NT2/D1 (cell line): ENCODE results near the gene TAX1BP3.
A peak's percentile ranks its signal among the peaks of the same experiment; 100 is the strongest.
"Not testable (repeated sequence)": the region's sequence is repeated elsewhere in the genome, so short reads cannot be mapped to it uniquely, and the experiment has no call there.

ENCODE experiments used
- DNase-seq: peaks from one replicate; pipeline ENCODE4 v3.0.0-alpha.2; 2011; ENCODE audit warnings: low read depth, low spot score
- H3K27me3 ChIP-seq: 2 replicates; pipeline ENCODE4 v1.6.0; 2011; ENCODE audit warnings: mild to moderate bottlenecking; ENCODE audit not compliant: insufficient read length, insufficient read depth
- H3K36me3 ChIP-seq: 2 replicates; pipeline ENCODE4 v1.6.1; 2011; ENCODE audit warnings: mild to moderate bottlenecking, low read length, mixed read lengths; ENCODE audit not compliant: insufficient read depth, insufficient read length
- H3K4me1 ChIP-seq: 2 replicates; pipeline ENCODE4 v1.5.1; 2011; ENCODE audit not compliant: insufficient read depth, insufficient read length
- H3K4me3 ChIP-seq: 2 replicates; pipeline ENCODE4 v1.5.1; 2011; ENCODE audit warnings: low read depth; ENCODE audit not compliant: insufficient read length
- H3K9ac ChIP-seq: 2 replicates; pipeline ENCODE4 v1.6.0; 2011; ENCODE audit warnings: low read depth; ENCODE audit not compliant: insufficient read length
- H3K9me3 ChIP-seq: 2 replicates; pipeline ENCODE4 v1.5.1; 2011; ENCODE audit warnings: mild to moderate bottlenecking, low read length; ENCODE audit not compliant: insufficient read depth
- SUZ12 ChIP-seq: IDR thresholded peaks from 2 replicates; pipeline ENCODE4 v1.6.1; 2011; ENCODE audit not compliant: insufficient read length, insufficient read depth; ENCODE audit errors: extremely low read depth
- YY1 ChIP-seq: IDR thresholded peaks from 2 replicates; pipeline ENCODE4 v1.6.1; 2011; ENCODE audit not compliant: insufficient read length, insufficient read depth
- ZNF274 ChIP-seq: IDR thresholded peaks from 2 replicates; pipeline ENCODE4 v1.6.1; 2011; ENCODE audit warnings: mild to moderate bottlenecking, low read depth, low read length

Gene TAX1BP3, protein sequence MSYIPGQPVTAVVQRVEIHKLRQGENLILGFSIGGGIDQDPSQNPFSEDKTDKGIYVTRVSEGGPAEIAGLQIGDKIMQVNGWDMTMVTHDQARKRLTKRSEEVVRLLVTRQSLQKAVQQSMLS

DNA sequence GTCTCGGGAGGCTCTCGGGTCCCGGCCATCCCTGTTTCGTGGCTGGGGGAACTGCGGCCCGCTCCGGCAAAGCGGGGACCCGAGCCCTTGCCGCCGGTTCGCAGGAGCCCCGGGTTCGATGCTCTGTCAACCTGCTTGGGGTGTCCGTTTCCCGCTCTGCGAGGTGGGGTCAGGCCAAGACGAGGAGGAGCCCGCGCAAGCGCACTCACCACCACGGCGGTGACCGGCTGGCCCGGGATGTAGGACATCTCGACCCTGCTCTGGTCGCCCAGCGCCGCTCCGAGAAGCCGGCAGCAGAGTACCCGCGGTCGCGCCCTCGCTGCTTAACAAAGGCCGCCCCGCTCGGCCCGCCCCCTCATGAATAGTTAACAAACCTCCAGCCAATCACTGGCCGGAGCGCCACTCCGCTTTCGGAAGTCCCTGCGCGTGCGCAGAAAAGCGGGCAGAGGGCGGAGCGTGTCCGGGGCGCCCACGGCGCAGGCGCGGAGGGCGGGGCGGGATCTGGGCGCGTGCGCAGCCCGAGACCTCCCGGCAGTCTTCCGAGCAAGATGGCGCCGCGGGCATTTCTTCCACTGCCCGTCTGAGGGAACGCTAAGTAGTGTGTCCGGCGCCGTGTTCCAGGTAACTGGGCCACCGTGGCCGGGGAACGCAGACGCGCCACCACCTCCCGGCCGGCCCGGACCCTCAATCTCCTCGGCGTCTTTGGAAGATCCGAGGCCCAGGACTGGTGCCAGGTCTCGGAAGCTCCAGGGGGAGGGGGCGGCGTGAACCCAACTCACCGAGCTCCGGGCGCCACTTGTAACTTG, at the start of gene TAX1BP3, which contains the start of gene EMC6:
Gene TAX1BP3, minus strand, starts transcription at position 300 of the 806 bp plus-strand sequence. Its CDS starts 52 bp downstream, at position 248.
Gene EMC6, plus strand, starts transcription at position 534 of the 806 bp plus-strand sequence. CDS start 335 bp downstream, outside the sequence.
- DNase-seq: peak; percentile 91
- Histone ChIP-seq H3K36me3 (peaks cover 53% of the 10 kb centered on the region), H3K9me3 (no peaks in the 10 kb centered on the region), H3K4me3 (peak within 1 kb of the TSS; percentile 92), H3K4me1 (peaks cover 9% of the 10 kb centered on the region), H3K27me3 (no peaks in the 10 kb centered on the region), H3K9ac (peak within 1 kb of the TSS; percentile 98)
- no peak for TF ChIP-seq SUZ12
- peak; percentile 78 for TF ChIP-seq YY1
- no peak for TF ChIP-seq ZNF274

DNA sequence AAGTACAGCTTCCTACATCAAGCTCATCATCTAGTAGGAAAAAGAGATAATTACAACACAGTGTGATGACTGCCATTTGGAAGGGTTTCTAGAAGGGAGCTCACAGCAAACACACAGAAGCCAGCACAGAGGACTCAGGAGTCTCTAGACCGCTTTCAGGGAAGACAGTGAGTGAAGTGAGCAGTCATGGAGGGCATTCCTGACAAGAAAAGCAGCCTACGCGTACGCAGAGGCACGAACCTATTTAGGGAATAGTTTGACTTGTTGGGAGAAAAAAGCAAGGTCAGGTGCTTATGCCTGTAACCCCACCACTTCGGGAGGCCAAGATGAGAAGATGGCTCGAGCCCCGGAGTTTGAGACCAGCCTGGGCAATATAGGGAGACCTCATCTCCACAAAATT, 46.9 kb upstream of the TAX1BP3 start:
- H3K4me3 ChIP-seq: no peak overlapping the region
- H3K27me3 ChIP-seq: no peaks in the 10 kb centered on the region
- H3K9ac ChIP-seq: no peak overlapping the region
- DNase-seq: no peak
- no peaks in the 10 kb centered on the region for H3K4me1 ChIP-seq
- peaks cover 60% of the 10 kb centered on the region for H3K36me3 ChIP-seq
- TF ChIP-seq SUZ12 (no peak), YY1 (no peak), ZNF274 (no peak)
- no peaks in the 10 kb centered on the region for H3K9me3 ChIP-seq

DNA sequence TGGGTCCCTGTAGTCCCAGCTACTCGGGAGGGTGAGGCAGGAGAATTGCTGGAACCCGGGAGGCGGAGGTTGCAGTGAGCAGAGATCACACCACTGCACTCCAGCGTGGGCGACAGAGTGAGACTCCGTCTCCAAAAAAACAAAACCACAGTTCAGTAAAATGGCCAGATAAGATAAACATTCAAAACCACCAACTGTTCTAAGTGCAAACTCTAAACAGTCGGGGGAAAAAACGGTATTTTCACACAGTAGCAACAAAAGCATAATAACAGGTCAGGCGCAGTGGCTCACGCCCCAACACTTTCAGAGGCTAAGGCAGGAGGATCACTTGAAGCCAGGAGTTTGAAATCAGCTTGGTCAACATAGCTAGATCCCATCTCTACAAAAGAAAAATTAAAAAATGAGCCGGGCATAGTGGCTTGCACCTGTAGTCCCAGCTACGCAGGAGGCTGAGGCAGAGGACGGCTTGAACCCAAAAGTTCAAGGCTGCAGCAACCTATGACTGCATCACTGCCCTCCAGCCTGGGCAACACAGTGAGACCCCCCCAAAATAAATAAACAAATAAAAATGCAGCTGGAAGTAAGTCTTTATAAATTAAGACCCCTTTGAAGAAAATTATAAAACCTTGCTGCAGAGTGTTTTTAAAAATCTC, 44.6 kb upstream of the TAX1BP3 start:
- H3K36me3 ChIP-seq: peaks cover 48% of the 10 kb centered on the region
- TF ChIP-seq SUZ12 (no peak), YY1 (no peak), ZNF274 (no peak)
- H3K4me1 ChIP-seq: no peaks in the 10 kb centered on the region
- H3K4me3 ChIP-seq: no peak overlapping the region
- no peaks in the 10 kb centered on the region for H3K27me3 ChIP-seq
- no peak for DNase-seq
- H3K9ac ChIP-seq: no peak overlapping the region
- H3K9me3 ChIP-seq: no peaks in the 10 kb centered on the region

DNA sequence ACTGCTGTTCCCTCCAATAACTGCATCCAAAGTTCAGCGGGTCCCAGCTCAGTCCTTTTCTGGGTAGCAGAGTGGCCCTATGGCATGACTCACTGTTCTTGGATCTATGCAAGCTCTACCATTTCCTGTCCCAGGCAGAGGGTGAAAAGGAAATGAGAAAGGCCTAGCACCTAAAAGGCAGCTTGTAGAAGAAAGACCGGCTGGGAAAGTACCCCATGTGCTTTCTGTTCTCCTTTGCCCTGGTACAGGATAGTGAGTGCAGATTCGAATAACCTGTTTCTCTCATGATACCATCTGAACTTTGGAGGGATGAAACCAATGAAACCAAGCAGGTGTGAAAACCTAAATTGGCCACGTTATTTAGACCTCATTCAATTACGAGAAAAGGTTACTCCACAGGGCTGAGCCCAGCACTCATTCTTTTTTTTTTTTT, 42.6 kb upstream of the TAX1BP3 start:
- no peak for DNase-seq
- Histone ChIP-seq H3K4me3 (no peak overlapping the region), H3K9me3 (no peaks in the 10 kb centered on the region), H3K27me3 (no peaks in the 10 kb centered on the region), H3K9ac (no peak overlapping the region), H3K4me1 (no peaks in the 10 kb centered on the region), H3K36me3 (peaks cover 29% of the 10 kb centered on the region)
- TF ChIP-seq SUZ12: no peak
- TF ChIP-seq ZNF274: no peak

DNA sequence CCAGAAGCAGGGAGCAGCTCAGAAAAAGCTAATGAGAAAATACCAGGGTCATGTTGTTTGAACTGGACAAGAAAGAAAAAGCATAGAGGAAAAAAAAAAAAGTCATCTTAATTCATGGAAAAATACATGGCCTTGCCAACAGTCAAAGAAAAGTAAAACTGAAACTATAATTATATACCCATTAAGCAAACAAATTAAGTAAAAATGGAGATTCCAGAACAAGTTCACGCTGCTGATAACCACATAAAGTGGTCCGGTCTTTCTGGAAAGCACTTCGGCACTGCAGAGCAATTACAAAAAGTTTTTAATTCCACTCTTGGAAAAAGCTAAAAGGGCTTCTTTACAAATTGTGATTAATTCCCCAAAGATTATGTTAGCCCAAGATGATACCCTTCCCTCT, 40.0 kb upstream of the TAX1BP3 start:
- Histone ChIP-seq H3K36me3 (peaks cover 13% of the 10 kb centered on the region), H3K4me1 (no peaks in the 10 kb centered on the region), H3K9ac (no peak overlapping the region), H3K9me3 (no peaks in the 10 kb centered on the region), H3K4me3 (no peak overlapping the region), H3K27me3 (no peaks in the 10 kb centered on the region)
- no peak for DNase-seq
- TF ChIP-seq YY1 (no peak), ZNF274 (no peak), SUZ12 (no peak)

DNA sequence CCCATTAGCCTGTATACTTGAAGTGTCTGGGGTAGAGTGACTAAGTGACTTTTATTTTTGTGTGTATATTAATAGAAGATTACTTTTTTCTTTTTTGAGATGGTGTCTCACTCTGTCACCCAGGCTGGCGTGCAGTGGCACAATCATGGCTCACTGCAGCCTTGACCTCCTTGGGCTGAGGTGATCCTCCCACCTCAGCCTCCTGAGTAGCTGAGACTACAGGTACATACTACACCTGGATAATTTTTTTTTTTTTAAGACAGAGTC, 37.3 kb upstream of the TAX1BP3 start:
- H3K9me3 ChIP-seq, DNase-seq, H3K4me1 ChIP-seq, H3K9ac ChIP-seq, H3K36me3 ChIP-seq, H3K27me3 ChIP-seq, H3K4me3 ChIP-seq: not testable (repeated sequence)

DNA sequence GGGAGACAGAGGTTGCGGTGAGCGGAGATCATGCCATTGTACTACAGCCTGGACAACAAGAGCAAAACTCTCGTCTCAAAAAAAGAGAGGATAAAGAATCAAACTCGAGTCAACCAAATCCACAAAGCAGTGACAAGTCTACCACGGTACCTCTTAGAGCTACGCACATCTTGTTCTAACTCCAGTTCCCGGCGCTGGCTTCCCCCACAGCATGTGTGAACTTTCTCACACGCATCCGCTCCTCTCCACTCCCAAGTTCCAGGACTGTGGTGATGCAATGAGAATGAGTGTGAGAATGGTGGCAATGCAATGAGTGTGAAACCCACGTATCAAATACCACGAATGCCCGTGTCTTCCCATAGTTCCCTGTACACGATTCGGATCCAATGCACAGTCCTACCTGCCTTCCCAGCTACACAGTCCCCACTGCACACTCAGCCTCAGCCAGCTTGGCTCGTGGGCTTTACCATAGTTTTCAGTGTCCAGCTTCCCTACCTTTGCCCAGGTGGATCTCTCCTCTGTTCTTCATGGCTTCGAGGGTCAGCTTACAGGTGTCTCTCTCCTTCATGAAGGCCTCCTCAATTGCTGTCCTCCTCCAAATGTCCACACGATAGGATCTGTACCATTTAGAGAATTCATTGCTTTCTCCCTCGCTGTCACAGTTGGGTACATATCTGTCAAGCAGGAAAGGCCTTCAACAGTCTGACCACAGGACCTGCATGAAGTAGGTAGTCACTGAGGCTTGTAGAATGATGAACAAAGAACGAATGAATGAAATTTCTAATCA, 36.7 kb upstream of the TAX1BP3 start:
- Histone ChIP-seq H3K9ac (no peak overlapping the region), H3K9me3 (peaks cover 7% of the 10 kb centered on the region; the same call in 1 of the 2 replicates), H3K36me3 (no peaks in the 10 kb centered on the region), H3K4me1 (no peaks in the 10 kb centered on the region), H3K4me3 (no peak overlapping the region), H3K27me3 (no peaks in the 10 kb centered on the region)
- TF ChIP-seq SUZ12 (no peak), YY1 (no peak)
- no peak for DNase-seq

DNA sequence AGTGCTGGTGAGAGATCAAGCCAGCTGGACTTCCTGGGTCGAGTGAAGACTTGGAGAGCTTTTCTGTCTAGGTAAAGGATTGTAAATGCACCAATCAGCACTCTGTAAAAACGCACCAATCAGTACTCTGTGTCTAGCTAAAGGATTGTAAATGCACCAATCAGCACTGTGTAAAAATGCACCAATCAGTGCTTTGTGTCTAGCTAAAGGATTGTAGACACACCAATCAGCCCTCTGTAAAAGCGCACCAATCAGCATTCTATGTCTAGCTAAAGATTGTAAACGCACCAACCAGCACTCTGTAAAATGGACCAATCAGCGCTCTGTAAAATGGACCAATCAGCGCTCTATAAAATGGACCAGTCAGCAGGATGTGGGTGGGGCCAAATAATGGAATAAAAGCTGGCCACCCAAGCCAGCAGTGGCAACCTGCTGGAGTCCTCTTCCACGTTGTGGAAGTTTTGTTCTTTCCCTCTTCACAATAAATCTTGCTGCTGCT, 33.7 kb upstream of the TAX1BP3 start:
- H3K4me3 ChIP-seq, H3K4me1 ChIP-seq, H3K27me3 ChIP-seq, H3K9me3 ChIP-seq, DNase-seq, H3K36me3 ChIP-seq, H3K9ac ChIP-seq: not testable (repeated sequence)
